Measurements from ENCODE around the gene HIVEP2.
A peak's percentile ranks its signal among the peaks of the same experiment; 100 is the strongest.

HIVEP2 gene

GRCh38 chr6:142925575-142926110 lies 19.3 kb downstream of the HIVEP2 start:
- peak; percentile 29 for DNase-seq (ENCODE audit: low read depth)
- no peak overlapping the region for H3K4me3 ChIP-seq (ENCODE audit: low read length)
- no peak for TF ChIP-seq CTCF (IDR thresholded peaks at IDR 0.05; ENCODE audit: insufficient read depth, low read depth, low read length, missing control alignments)

GRCh38 chr6:142918339-142919042 lies 26.5 kb downstream of the HIVEP2 start:
- no peak for TF ChIP-seq CTCF (IDR thresholded peaks at IDR 0.05; ENCODE audit: insufficient read depth, low read depth, low read length, missing control alignments)
- no peak for DNase-seq (ENCODE audit: low read depth)
- H3K4me3 ChIP-seq (ENCODE audit: low read length), result no peak overlapping the region

- no peak for DNase-seq (ENCODE audit: low read depth)
- TF ChIP-seq CTCF (IDR thresholded peaks at IDR 0.05; ENCODE audit: insufficient read depth, low read depth, low read length, missing control alignments), result no peak
- H3K4me3 ChIP-seq (ENCODE audit: low read length), result no peak overlapping the region
Measured at GRCh38 chr6:142916881-142917280, 28.1 kb downstream of the HIVEP2 start.

GRCh38 chr6:142914937-142915697 lies 29.9 kb downstream of the HIVEP2 start:
- no peak overlapping the region for H3K4me3 ChIP-seq (ENCODE audit: low read length)
- TF ChIP-seq CTCF (IDR thresholded peaks at IDR 0.05; ENCODE audit: insufficient read depth, low read depth, low read length, missing control alignments), result no peak
- no peak for DNase-seq (ENCODE audit: low read depth)

GRCh38 chr6:142914369-142914768 lies 30.6 kb downstream of the HIVEP2 start:
- TF ChIP-seq CTCF (IDR thresholded peaks at IDR 0.05; ENCODE audit: insufficient read depth, low read depth, low read length, missing control alignments), result no peak
- H3K4me3 ChIP-seq (ENCODE audit: low read length), result no peak overlapping the region
- DNase-seq (ENCODE audit: low read depth), result no peak

GRCh38 chr6:142913511-142914047 lies 31.4 kb downstream of the HIVEP2 start:
- DNase-seq (ENCODE audit: low read depth), result no peak

More at GRCh38 chr6:142913511-142914047, 31.4 kb downstream of the HIVEP2 start:
- no peak for TF ChIP-seq CTCF (IDR thresholded peaks at IDR 0.05; ENCODE audit: insufficient read depth, low read depth, low read length, missing control alignments)
- no peak overlapping the region for H3K4me3 ChIP-seq (ENCODE audit: low read length)
